IgD-negative memory B cell (primary cell): Measurements from ENCODE around the gene RGMA. TPM values are rescaled to one million over a fixed set of nuclear protein-coding genes. Genes with fewer than 3 reads are reported as not detected.

Experiments
- H3K27ac Mint-ChIP-seq, 3 donors: one replicate each; pipeline ENCODE4 v1.8.0; 2020 to 2022; ENCODE audit warnings: mild to moderate bottlenecking in 3 of 3, mixed read lengths in 3 of 3, moderate library complexity in 1 of 3
- H3K27me3 Mint-ChIP-seq: one replicate; pipeline ENCODE4 v1.8.0; 2021; ENCODE audit warnings: mixed read lengths
- H3K36me3 Mint-ChIP-seq: one replicate; pipeline ENCODE4 v1.8.0; 2020; ENCODE audit warnings: mild to moderate bottlenecking, mixed read lengths
- H3K4me1 Mint-ChIP-seq, 3 donors: one replicate each; pipeline ENCODE4 v1.8.0; 2020 to 2022; ENCODE audit warnings: mixed read lengths in 3 of 3, mild to moderate bottlenecking in 1 of 3
- H3K4me3 Mint-ChIP-seq, 4 donors: one replicate each; pipeline ENCODE4 v1.8.0; 2020 to 2022; ENCODE audit warnings: mild to moderate bottlenecking in 4 of 4, mixed read lengths in 4 of 4, moderate library complexity in 3 of 4
- H3K9me3 Mint-ChIP-seq, 3 donors: one replicate each; pipeline ENCODE4 v1.8.0; 2020 to 2021; ENCODE audit warnings: mixed read lengths in 3 of 3, mild to moderate bottlenecking in 1 of 3
- polyA plus RNA-seq: library from polyadenylated mRNA; unstranded; fragments of 300-500 nt; fragmentation: Illumina TruSeq; gene quantifications from one replicate; pipeline ENCODE4 v1.2.3, GENCODE V29; 2021

RGMA gene
- polyA plus RNA-seq, 1 donor from 2014 or later = not detected

- H3K36me3 Mint-ChIP-seq = peaks cover 5% of the 10 kb centered on the region
- no peaks in the 10 kb centered on the region for H3K9me3 Mint-ChIP-seq
Observed at GRCh38 chr15:92989470-92989869, 99.5 kb downstream of the RGMA start.

More at GRCh38 chr15:92989470-92989869, 99.5 kb downstream of the RGMA start:
- H3K4me3 Mint-ChIP-seq = no peak overlapping the region
- H3K27ac Mint-ChIP-seq = no peak overlapping the region
- H3K27me3 Mint-ChIP-seq = no peaks in the 10 kb centered on the region
- H3K4me1 Mint-ChIP-seq = peaks cover 3 to 8% (median 3%) of the 10 kb centered on the region in 3 donors

Other genes with a start within 250 kb of the RGMA start
- 131 TPM for gene CHD2, start 188.9 kb downstream of the RGMA start, polyA plus RNA-seq